Measurements from ENCODE around the gene KDM4C. TPM values are rescaled to one million over a fixed set of nuclear protein-coding genes. Genes with fewer than 3 reads are reported as not detected.

The KDM4C gene
- total and polyA plus RNA-seq, 2 of the 8 experiments (the other 6 are each of a cell fraction or from before 2014, with no cell fraction given), result 13.0 to 26.1 TPM

DNA sequence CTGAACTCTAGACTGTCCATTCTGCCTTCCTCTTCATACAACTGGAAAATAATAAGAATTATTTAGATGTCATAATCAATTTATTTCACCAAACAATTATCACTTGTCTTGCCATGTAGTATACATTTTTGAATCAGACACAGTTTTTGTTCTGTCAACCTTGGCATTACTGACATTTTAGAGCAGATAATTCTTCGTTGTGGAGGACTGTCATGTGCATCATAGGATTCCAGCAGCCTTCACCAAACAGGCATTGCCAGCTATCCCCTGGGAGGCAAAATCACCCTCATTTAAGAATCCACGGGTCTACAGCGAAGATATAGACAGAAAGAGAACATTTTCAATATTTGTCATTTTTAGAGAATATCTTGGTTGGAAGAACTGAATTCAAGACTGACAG, 293.9 kb downstream of the KDM4C start:
- H4K8ac ChIP-seq (ENCODE audit: extremely low read depth, insufficient read depth, low read length), result no peak overlapping the region
- ChIA-PET CTCF (ENCODE audit: partially characterized antibody) (interaction anchor here (0.9 to 3.2 kb wide), 13 partner anchors 9 to 605 kb away, joined by 3 to 23 read pairs (median 11); no protein-coding TSS in a partner anchor), POLR2A (ENCODE audit: partially characterized antibody) (no interaction called here)
- no peak for TF ChIP-seq GTF2F1 (IDR thresholded peaks at IDR 0.05; ENCODE audit: borderline replicate concordance, low read depth, low read length)
- no peak for TF ChIP-seq ZNF274 (IDR thresholded peaks at IDR 0.05; ENCODE audit: borderline replicate concordance, extremely low read depth, low read length)
- TF ChIP-seq, protein P1, sequence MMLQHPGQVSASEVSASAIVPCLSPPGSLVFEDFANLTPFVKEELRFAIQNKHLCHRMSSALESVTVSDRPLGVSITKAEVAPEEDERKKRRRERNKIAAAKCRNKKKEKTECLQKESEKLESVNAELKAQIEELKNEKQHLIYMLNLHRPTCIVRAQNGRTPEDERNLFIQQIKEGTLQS (IDR thresholded peaks at IDR 0.05; ENCODE audit: insufficient read depth, low read depth, low read length), result no peak
- TF ChIP-seq KDM5A (IDR thresholded peaks at IDR 0.05; ENCODE audit: low read length), result no peak
- TF ChIP-seq CTBP2 (IDR thresholded peaks at IDR 0.05; ENCODE audit: borderline replicate concordance, insufficient read depth, insufficient read length, low read length), result no peak
- no peak for TF ChIP-seq MAX (IDR thresholded peaks at IDR 0.05)
- TF ChIP-seq SIX5 (IDR thresholded peaks at IDR 0.05; ENCODE audit: low read depth, low read length), result no peak
- no peak for TF ChIP-seq SP2 (IDR thresholded peaks at IDR 0.05; ENCODE audit: low read length)
- no peak for TF ChIP-seq RBBP5 (IDR thresholded peaks at IDR 0.05; ENCODE audit: borderline replicate concordance, low read depth, low read length)
- no peak overlapping the region for H2AK5ac ChIP-seq (ENCODE audit: low read depth, low read length)
- no peak overlapping the region for H3K18ac ChIP-seq (ENCODE audit: extremely low read depth, low read length)
- H3K27me3 ChIP-seq (replicated peaks in 1 of 4; ENCODE audit: control insufficient read depth in 3 of 4, extremely low read depth in 1 of 4, insufficient read depth in 3 of 4, low read length in 3 of 4), result no peaks in the 10 kb centered on the region
- no peak overlapping the region for H4K5ac ChIP-seq (ENCODE audit: insufficient read length, low read depth, low read length)
- no peaks in the 10 kb centered on the region for H3K23me2 ChIP-seq (ENCODE audit: low read depth, low read length)
- H3K4ac ChIP-seq (replicated peaks; ENCODE audit: insufficient read length, low read depth, low read length), result no peak overlapping the region
- no peak overlapping the region for H2BK120ac ChIP-seq (replicated peaks; ENCODE audit: low read depth, low read length)
- H3K23ac ChIP-seq (ENCODE audit: insufficient read length), result no peak overlapping the region
- no peak overlapping the region for H2BK15ac ChIP-seq (ENCODE audit: low read length)
- WGBS, 2 experiments (ENCODE audit: extremely low coverage in 1 of 2, insufficient coverage in 1 of 2, insufficient read length in 1 of 2, insufficient replicate concordance in 2 of 2, low coverage in 1 of 2, low lambda C conversion rate in 2 of 2, missing lambda C conversion rate in 1 of 2), result 90% methylated on average over 3 of the region's 3 CpGs; no CpG with 5 or more reads in 1 of the 2 experiments
- H4K91ac ChIP-seq (replicated peaks; ENCODE audit: insufficient read length, low read length), result no peak overlapping the region
- no peak for DNase-seq (ENCODE audit: low read depth in 1 of 2, low spot score in 2 of 2)
- no peak overlapping the region for H3K4me2 ChIP-seq (ENCODE audit: insufficient read depth in 1 of 2, low read depth in 2 of 2, low read length in 2 of 2)
- no peak overlapping the region for H2BK12ac ChIP-seq (ENCODE audit: low read depth, low read length)
- no peak overlapping the region for H2AFZ ChIP-seq (ENCODE audit: low read length)
- H3K79me1 ChIP-seq (ENCODE audit: low read depth, low read length), result no peaks in the 10 kb centered on the region
- no peak overlapping the region for H3K9ac ChIP-seq (replicated peaks in 1 of 4; ENCODE audit: extremely low read depth in 1 of 4, low read depth in 3 of 4, low read length in 3 of 4)
- no peak overlapping the region for H3K14ac ChIP-seq (ENCODE audit: insufficient read length)
- H3K56ac ChIP-seq (replicated peaks; ENCODE audit: insufficient read length, low read depth, low read length), result no peak overlapping the region
- H3K36me3 ChIP-seq (ENCODE audit: control insufficient read depth in 2 of 4, insufficient read depth in 4 of 4, low read length in 3 of 4), result no peaks in the 10 kb centered on the region; a peak in 1 of 8 replicates
- H3K79me2 ChIP-seq (ENCODE audit: control insufficient read depth in 1 of 2, insufficient read depth in 2 of 2, low read length in 2 of 2), result no peaks in the 10 kb centered on the region
- H3K9me3 ChIP-seq (ENCODE audit: insufficient read depth in 2 of 2, low read depth in 1 of 2, low read length in 1 of 2), result no peaks in the 10 kb centered on the region
- peaks cover 0 to 6% (median 1%) of the 10 kb centered on the region in 4 experiments; a peak in 3 of 7 replicates for H3K4me1 ChIP-seq (replicated peaks in 1 of 4; ENCODE audit: control insufficient read depth in 3 of 4, insufficient read depth in 4 of 4, low read length in 3 of 4)
- no peaks in the 10 kb centered on the region for H4K20me1 ChIP-seq (replicated peaks in 1 of 2; ENCODE audit: control insufficient read depth in 1 of 2, insufficient read depth in 2 of 2, low read length in 2 of 2)
- no peak for FAIRE-seq
- no peak overlapping the region for H2BK20ac ChIP-seq (ENCODE audit: low read length)
- H2BK5ac ChIP-seq (ENCODE audit: low read depth, low read length), result no peak overlapping the region
- H3K4me3 ChIP-seq (ENCODE audit: extremely low read depth in 1 of 4, insufficient read depth in 2 of 4, low read depth in 3 of 4, low read length in 4 of 4), result no peak overlapping the region
- no peak overlapping the region for H3K27ac ChIP-seq (ENCODE audit: low read depth, low read length)

Data from H1 (cell line).